ENCODE measurements around the gene CCDC93. TPM values are rescaled to one million over a fixed set of nuclear protein-coding genes. Genes with fewer than 3 reads are reported as not detected.

The CCDC93 gene
- total and polyA plus RNA-seq, 9 donors = 21.4 to 28.4 (median 22.8) TPM

GRCh38 chr2:117958186-117958585 is 55.7 kb downstream of the CCDC93 start:
- Histone ChIP-seq H3K36me3 (ENCODE audit: control insufficient read depth, insufficient read depth, low read length) (peaks cover 37% of the 10 kb centered on the region), H3K4me1 (ENCODE audit: control insufficient read depth, insufficient read depth, low read length) (no peaks in the 10 kb centered on the region), H3K27ac (ENCODE audit: low read length) (no peak overlapping the region), H3K4me3 (ENCODE audit: low read length) (no peak overlapping the region), H3K27me3 (ENCODE audit: control insufficient read depth, insufficient read depth, low read length) (no peaks in the 10 kb centered on the region), H3K9me3 (replicated peaks; ENCODE audit: control insufficient read depth, low read depth, low read length) (no peaks in the 10 kb centered on the region)
- whole genome bisulfite sequencing (ENCODE audit: insufficient coverage) = 100% methylated on average over 5 of the region's 5 CpGs
- no peak for DNase-seq

GRCh38 chr2:117957616-117958015 is 56.3 kb downstream of the CCDC93 start:
- Histone ChIP-seq H3K27me3 (ENCODE audit: control insufficient read depth, insufficient read depth, low read length) (no peaks in the 10 kb centered on the region), H3K4me1 (ENCODE audit: control insufficient read depth, insufficient read depth, low read length) (no peaks in the 10 kb centered on the region), H3K36me3 (ENCODE audit: control insufficient read depth, insufficient read depth, low read length) (peaks cover 38% of the 10 kb centered on the region), H3K27ac (ENCODE audit: low read length) (no peak overlapping the region), H3K9me3 (replicated peaks; ENCODE audit: control insufficient read depth, low read depth, low read length) (no peaks in the 10 kb centered on the region), H3K4me3 (ENCODE audit: low read length) (no peak overlapping the region)
- WGBS (ENCODE audit: insufficient coverage) = no CpG with 5 or more reads among the region's 1 CpG
- no peak for DNase-seq

GRCh38 chr2:117956036-117956796 is 57.7 kb downstream of the CCDC93 start:
- no peak overlapping the region for H3K27ac ChIP-seq (ENCODE audit: low read length)
- H3K27me3 ChIP-seq (ENCODE audit: control insufficient read depth, insufficient read depth, low read length) = no peaks in the 10 kb centered on the region
- no peaks in the 10 kb centered on the region for H3K9me3 ChIP-seq (replicated peaks; ENCODE audit: control insufficient read depth, low read depth, low read length)
- no peaks in the 10 kb centered on the region for H3K4me1 ChIP-seq (ENCODE audit: control insufficient read depth, insufficient read depth, low read length)
- no CpG with 5 or more reads among the region's 1 CpG for WGBS (ENCODE audit: insufficient coverage)
- no peak for DNase-seq
- no peak overlapping the region for H3K4me3 ChIP-seq (ENCODE audit: low read length)
- peaks cover 48% of the 10 kb centered on the region for H3K36me3 ChIP-seq (ENCODE audit: control insufficient read depth, insufficient read depth, low read length)

- DNase-seq = no peak
- Histone ChIP-seq H3K27me3 (ENCODE audit: control insufficient read depth, insufficient read depth, low read length) (no peaks in the 10 kb centered on the region), H3K4me1 (ENCODE audit: control insufficient read depth, insufficient read depth, low read length) (no peaks in the 10 kb centered on the region), H3K27ac (ENCODE audit: low read length) (no peak overlapping the region), H3K9me3 (replicated peaks; ENCODE audit: control insufficient read depth, low read depth, low read length) (no peaks in the 10 kb centered on the region), H3K4me3 (ENCODE audit: low read length) (no peak overlapping the region), H3K36me3 (ENCODE audit: control insufficient read depth, insufficient read depth, low read length) (peaks cover 60% of the 10 kb centered on the region)
Measured at GRCh38 chr2:117953231-117953630, 60.6 kb downstream of the CCDC93 start.

- Histone ChIP-seq H3K4me1 (ENCODE audit: control insufficient read depth, insufficient read depth, low read length) (no peaks in the 10 kb centered on the region), H3K36me3 (ENCODE audit: control insufficient read depth, insufficient read depth, low read length) (peaks cover 59% of the 10 kb centered on the region), H3K27me3 (ENCODE audit: control insufficient read depth, insufficient read depth, low read length) (no peaks in the 10 kb centered on the region), H3K4me3 (ENCODE audit: low read length) (no peak overlapping the region), H3K9me3 (replicated peaks; ENCODE audit: control insufficient read depth, low read depth, low read length) (no peaks in the 10 kb centered on the region), H3K27ac (ENCODE audit: low read length) (no peak overlapping the region)
- DNase-seq = no peak
Measured at GRCh38 chr2:117952701-117953100, 61.2 kb downstream of the CCDC93 start.

- Histone ChIP-seq H3K4me3 (ENCODE audit: low read length) (no peak overlapping the region), H3K27me3 (ENCODE audit: control insufficient read depth, insufficient read depth, low read length) (no peaks in the 10 kb centered on the region), H3K9me3 (replicated peaks; ENCODE audit: control insufficient read depth, low read depth, low read length) (no peaks in the 10 kb centered on the region), H3K36me3 (ENCODE audit: control insufficient read depth, insufficient read depth, low read length) (peaks cover 56% of the 10 kb centered on the region), H3K27ac (ENCODE audit: low read length) (no peak overlapping the region), H3K4me1 (ENCODE audit: control insufficient read depth, insufficient read depth, low read length) (no peaks in the 10 kb centered on the region)
- DNase-seq = no peak
- 100% methylated on average over 2 of the region's 4 CpGs for WGBS (ENCODE audit: insufficient coverage)
Measured at GRCh38 chr2:117952228-117952627, 61.6 kb downstream of the CCDC93 start.

GRCh38 chr2:117949806-117950205 is 64.1 kb downstream of the CCDC93 start:
- Histone ChIP-seq H3K36me3 (ENCODE audit: control insufficient read depth, insufficient read depth, low read length) (peaks cover 72% of the 10 kb centered on the region), H3K9me3 (replicated peaks; ENCODE audit: control insufficient read depth, low read depth, low read length) (no peaks in the 10 kb centered on the region), H3K27me3 (ENCODE audit: control insufficient read depth, insufficient read depth, low read length) (no peaks in the 10 kb centered on the region), H3K27ac (ENCODE audit: low read length) (no peak overlapping the region), H3K4me3 (ENCODE audit: low read length) (no peak overlapping the region), H3K4me1 (ENCODE audit: control insufficient read depth, insufficient read depth, low read length) (no peaks in the 10 kb centered on the region)
- no peak for DNase-seq
- WGBS (ENCODE audit: insufficient coverage) = 89% methylated on average over 2 of the region's 5 CpGs

- DNase-seq = no peak
- no CpG with 5 or more reads among the region's 1 CpG for WGBS (ENCODE audit: insufficient coverage)
- Histone ChIP-seq H3K36me3 (ENCODE audit: control insufficient read depth, insufficient read depth, low read length) (peaks cover 69% of the 10 kb centered on the region), H3K4me1 (ENCODE audit: control insufficient read depth, insufficient read depth, low read length) (no peaks in the 10 kb centered on the region), H3K4me3 (ENCODE audit: low read length) (no peak overlapping the region), H3K27me3 (ENCODE audit: control insufficient read depth, insufficient read depth, low read length) (no peaks in the 10 kb centered on the region), H3K9me3 (replicated peaks; ENCODE audit: control insufficient read depth, low read depth, low read length) (no peaks in the 10 kb centered on the region), H3K27ac (ENCODE audit: low read length) (no peak overlapping the region)
Measured at GRCh38 chr2:117948615-117949014, 65.3 kb downstream of the CCDC93 start.

- DNase-seq = no peak
- Histone ChIP-seq H3K4me3 (ENCODE audit: low read length) (no peak overlapping the region), H3K4me1 (ENCODE audit: control insufficient read depth, insufficient read depth, low read length) (no peaks in the 10 kb centered on the region), H3K36me3 (ENCODE audit: control insufficient read depth, insufficient read depth, low read length) (peaks cover 71% of the 10 kb centered on the region), H3K27ac (ENCODE audit: low read length) (no peak overlapping the region), H3K27me3 (ENCODE audit: control insufficient read depth, insufficient read depth, low read length) (no peaks in the 10 kb centered on the region), H3K9me3 (replicated peaks; ENCODE audit: control insufficient read depth, low read depth, low read length) (no peaks in the 10 kb centered on the region)
- WGBS (ENCODE audit: insufficient coverage) = 85% methylated on average over 2 of the region's 5 CpGs
Measured at GRCh38 chr2:117945296-117945695, 68.6 kb downstream of the CCDC93 start.

- Histone ChIP-seq H3K4me3 (ENCODE audit: low read length) (no peak overlapping the region), H3K27me3 (ENCODE audit: control insufficient read depth, insufficient read depth, low read length) (no peaks in the 10 kb centered on the region), H3K36me3 (ENCODE audit: control insufficient read depth, insufficient read depth, low read length) (peaks cover 73% of the 10 kb centered on the region), H3K27ac (ENCODE audit: low read length) (no peak overlapping the region), H3K4me1 (ENCODE audit: control insufficient read depth, insufficient read depth, low read length) (no peaks in the 10 kb centered on the region), H3K9me3 (replicated peaks; ENCODE audit: control insufficient read depth, low read depth, low read length) (no peaks in the 10 kb centered on the region)
- no peak for DNase-seq
- no CpG with 5 or more reads among the region's 2 CpGs for WGBS (ENCODE audit: insufficient coverage)
Measured at GRCh38 chr2:117944816-117945215, 69.1 kb downstream of the CCDC93 start.

Measured in muscle of leg (tissue), 11 donors.